Prostate gland (tissue), 1 donor: ENCODE data around the gene PIP5K1A.

Source experiments
- POLR2A ChIP-seq: fragments of 450-650 bp; IDR thresholded peaks from one replicate; pipeline ENCODE4 v1.6.1; 2016; ENCODE audit warnings: antibody characterized with exemption, mild to moderate bottlenecking
- POLR2AphosphoS5 ChIP-seq: sonication (generic); formaldehyde crosslinking; IDR thresholded peaks from one replicate; pipeline ENCODE4 v1.6.1; 2017; ENCODE audit warnings: antibody characterized with exemption

DNA sequence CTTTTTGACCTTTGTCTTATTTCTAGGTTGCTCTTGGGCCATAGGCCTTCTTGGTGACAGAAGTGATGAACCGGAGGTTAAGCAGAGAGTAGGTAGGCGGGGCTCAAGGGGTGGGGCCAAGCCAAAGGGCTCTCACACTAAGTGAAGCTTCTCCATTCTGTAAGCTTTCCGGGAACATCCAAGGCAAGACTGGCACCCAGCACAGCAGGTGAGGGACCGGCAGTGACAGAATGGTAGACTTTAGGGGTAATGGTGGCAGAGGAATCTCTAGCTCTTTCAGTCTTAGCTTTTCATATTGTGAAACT, 41.9 kb upstream of the PIP5K1A start, which contains the start of gene TNFAIP8L2:
- TF ChIP-seq POLR2A (no peak), POLR2AphosphoS5 (no peak)
